ENCODE results near the gene FGFR3. TPM values are rescaled to one million over a fixed set of nuclear protein-coding genes. Genes with fewer than 3 reads are reported as not detected.

Gene FGFR3
- total RNA-seq, 4 donors from 2014 or later = 1.3 to 3.5 (median 2.6) TPM

GRCh38 chr4:1813915-1814314 lies 20.8 kb downstream of the FGFR3 start:
- no peak for TF ChIP-seq CTCF (IDR thresholded peaks at IDR 0.05)
- ATAC-seq (ENCODE audit: low FRiP score) (no peak), DNase-seq (ENCODE audit: low spot score) (no peak)

GRCh38 chr4:1814453-1814852 lies 21.4 kb downstream of the FGFR3 start:
- ATAC-seq (ENCODE audit: low FRiP score) (no peak), DNase-seq (ENCODE audit: low spot score) (no peak)
- no peak for TF ChIP-seq CTCF (IDR thresholded peaks at IDR 0.05)

- ATAC-seq (ENCODE audit: low FRiP score) (no peak), DNase-seq (ENCODE audit: low spot score) (no peak)
- TF ChIP-seq CTCF (IDR thresholded peaks at IDR 0.05) = no peak
Measured at GRCh38 chr4:1815096-1815996, 22.3 kb downstream of the FGFR3 start.

GRCh38 chr4:1815997-1816860 lies 23.1 kb downstream of the FGFR3 start:
- no peak for TF ChIP-seq CTCF (IDR thresholded peaks at IDR 0.05)
- ATAC-seq (ENCODE audit: low FRiP score) (no peak), DNase-seq (ENCODE audit: low spot score) (no peak)

GRCh38 chr4:1819284-1819683 lies 26.2 kb downstream of the FGFR3 start:
- no peak for TF ChIP-seq CTCF (IDR thresholded peaks at IDR 0.05)
- no peak for DNase-seq (ENCODE audit: low spot score)
- no peak for ATAC-seq (ENCODE audit: low FRiP score)

GRCh38 chr4:1819816-1820215 lies 26.7 kb downstream of the FGFR3 start:
- DNase-seq (ENCODE audit: low spot score) = no peak
- ATAC-seq (ENCODE audit: low FRiP score) = no peak
- TF ChIP-seq CTCF (IDR thresholded peaks at IDR 0.05) = no peak
